Measurements from ENCODE around the gene EHMT2. TPM values are rescaled to one million over a fixed set of nuclear protein-coding genes. Genes with fewer than 3 reads are reported as not detected.

The EHMT2 gene
- total and polyA plus RNA-seq, 2 of the 8 experiments (the other 6 are each of a cell fraction or from before 2014, with no cell fraction given) = 125 to 177 TPM

GRCh38 chr6:31947070-31947675 lies 49.7 kb upstream of the EHMT2 start:
- Histone ChIP-seq H2AK5ac (ENCODE audit: low read depth, low read length) (no peak overlapping the region), H2BK12ac (ENCODE audit: low read depth, low read length) (no peak overlapping the region), H3K9ac (replicated peaks in 1 of 4; ENCODE audit: extremely low read depth in 1 of 4, low read depth in 3 of 4, low read length in 3 of 4) (no peak overlapping the region), H3K79me1 (ENCODE audit: low read depth, low read length) (no peaks in the 10 kb centered on the region), H3K79me2 (ENCODE audit: control insufficient read depth in 1 of 2, insufficient read depth in 2 of 2, low read length in 2 of 2) (no peaks in the 10 kb centered on the region), H2BK20ac (ENCODE audit: low read length) (no peak overlapping the region), H3K14ac (ENCODE audit: insufficient read length) (no peak overlapping the region), H3K27me3 (replicated peaks in 1 of 4; ENCODE audit: control insufficient read depth in 3 of 4, extremely low read depth in 1 of 4, insufficient read depth in 3 of 4, low read length in 3 of 4) (peaks cover 0 to 11% (median 2%) of the 10 kb centered on the region in 4 experiments; a peak in 3 of 7 replicates), H3K18ac (ENCODE audit: extremely low read depth, low read length) (no peak overlapping the region), H4K91ac (replicated peaks; ENCODE audit: insufficient read length, low read length) (no peak overlapping the region), H4K20me1 (replicated peaks in 1 of 2; ENCODE audit: control insufficient read depth in 1 of 2, insufficient read depth in 2 of 2, low read length in 2 of 2) (no peaks in the 10 kb centered on the region), H2BK5ac (ENCODE audit: low read depth, low read length) (no peak overlapping the region), H4K5ac (ENCODE audit: insufficient read length, low read depth, low read length) (no peak overlapping the region), H3K9me3 (ENCODE audit: insufficient read depth in 2 of 2, low read depth in 1 of 2, low read length in 1 of 2) (no peaks in the 10 kb centered on the region), H4K8ac (ENCODE audit: extremely low read depth, insufficient read depth, low read length) (no peak overlapping the region), H3K4me2 (ENCODE audit: insufficient read depth in 1 of 2, low read depth in 2 of 2, low read length in 2 of 2) (no peak overlapping the region), H2BK120ac (replicated peaks; ENCODE audit: low read depth, low read length) (no peak overlapping the region), H3K4me3 (ENCODE audit: extremely low read depth in 1 of 4, insufficient read depth in 2 of 4, low read depth in 3 of 4, low read length in 4 of 4) (no peak overlapping the region), H3K56ac (replicated peaks; ENCODE audit: insufficient read length, low read depth, low read length) (no peak overlapping the region), H3K4me1 (replicated peaks in 1 of 4; ENCODE audit: control insufficient read depth in 3 of 4, insufficient read depth in 4 of 4, low read length in 3 of 4) (peaks cover 0 to 2% (median 0%) of the 10 kb centered on the region in 4 experiments; a peak in 1 of 7 replicates), H2BK15ac (ENCODE audit: low read length) (no peak overlapping the region), H3K23me2 (ENCODE audit: low read depth, low read length) (no peaks in the 10 kb centered on the region), H2AFZ (ENCODE audit: low read length) (no peak overlapping the region), H3K27ac (ENCODE audit: low read depth, low read length) (no peak overlapping the region), H3K4ac (replicated peaks; ENCODE audit: insufficient read length, low read depth, low read length) (no peak overlapping the region), H3K23ac (ENCODE audit: insufficient read length) (no peak overlapping the region), H3K36me3 (ENCODE audit: control insufficient read depth in 2 of 4, insufficient read depth in 4 of 4, low read length in 3 of 4) (peaks cover 7 to 15% (median 12%) of the 10 kb centered on the region in 4 experiments; a peak in 6 of 8 replicates)
- CTCF ChIA-PET (ENCODE audit: partially characterized antibody) = no interaction called here
- FAIRE-seq = no peak
- POLR2A ChIA-PET (ENCODE audit: partially characterized antibody) = interaction anchor here (0.7 to 16.4 kb wide), 6 partner anchors 6 to 57 kb away, joined by 3 to 279 read pairs (median 12); partner anchors contain the start of genes DXO, NELFE and SKIC2
- DNase-seq (ENCODE audit: low read depth in 1 of 2, low spot score in 2 of 2) = no peak
- no peak for TF ChIP-seq PHF8 (conservative IDR thresholded peaks at IDR 0.05; ENCODE audit: low read depth, low read length)
- TF ChIP-seq USF2 (IDR thresholded peaks at IDR 0.05; ENCODE audit: low read length) = no peak
- TF ChIP-seq EZH2 (IDR thresholded peaks at IDR 0.05; ENCODE audit: low read depth, low read length, severe bottlenecking) = no peak
- no peak for TF ChIP-seq CBX5 (IDR thresholded peaks at IDR 0.05; ENCODE audit: low read depth, low read length)
- TF ChIP-seq TBP (IDR thresholded peaks at IDR 0.05; ENCODE audit: low read depth, low read length) = no peak
- TF ChIP-seq BACH1 (IDR thresholded peaks at IDR 0.05; ENCODE audit: low read length) = no peak
- TF ChIP-seq KDM1A (IDR thresholded peaks at IDR 0.05; ENCODE audit: borderline replicate concordance, low read length) = no peak
- TF ChIP-seq SIX5 (IDR thresholded peaks at IDR 0.05; ENCODE audit: low read depth, low read length) = no peak
- no peak for TF ChIP-seq ATF2 (IDR thresholded peaks at IDR 0.05; ENCODE audit: low read length)
- TF ChIP-seq NRF1 (IDR thresholded peaks at IDR 0.05; ENCODE audit: low read depth, low read length) = no peak
- 90% methylated on average over 22 of the region's 24 CpGs; no CpG with 5 or more reads in 1 of the 2 experiments for whole genome bisulfite sequencing, 2 experiments (ENCODE audit: extremely low coverage in 1 of 2, insufficient coverage in 1 of 2, insufficient read length in 1 of 2, insufficient replicate concordance in 2 of 2, low coverage in 1 of 2, low lambda C conversion rate in 2 of 2, missing lambda C conversion rate in 1 of 2)

All from H1 (cell line).